HG03139 (cell line): Measurements from ENCODE around the gene KDM4D.
"Not testable (repeated sequence)": the region's sequence is repeated elsewhere in the genome, so short reads cannot be mapped to it uniquely, and the experiment has no call there.

Experiments
- ATAC-seq: cut with Tn5 transposase; IDR thresholded peaks from one replicate; pipeline ENCODE4 v1.9.1; 2021; ENCODE audit not compliant: unreplicated experiment

KDM4D gene

DNA sequence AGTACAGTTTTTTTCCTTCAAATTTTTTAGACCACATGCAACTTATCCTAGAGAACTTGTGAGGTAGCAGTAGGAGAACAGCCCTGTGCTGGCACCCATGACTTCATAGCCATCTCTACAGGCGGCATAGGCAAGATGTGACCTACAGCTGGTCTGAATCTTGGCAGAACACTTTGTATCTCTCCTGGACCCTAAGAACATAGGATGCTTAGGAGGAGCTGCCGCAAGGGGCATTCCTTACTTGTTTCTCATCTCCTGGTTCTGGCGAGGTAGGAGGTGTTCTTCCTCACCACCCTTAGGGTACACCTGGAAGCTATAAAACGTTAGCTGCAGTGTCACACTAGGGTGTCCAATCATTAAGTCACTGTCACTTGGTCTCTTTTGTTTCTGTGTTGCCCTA, 16.5 kb upstream of the KDM4D start:
- ATAC-seq = no peak

DNA sequence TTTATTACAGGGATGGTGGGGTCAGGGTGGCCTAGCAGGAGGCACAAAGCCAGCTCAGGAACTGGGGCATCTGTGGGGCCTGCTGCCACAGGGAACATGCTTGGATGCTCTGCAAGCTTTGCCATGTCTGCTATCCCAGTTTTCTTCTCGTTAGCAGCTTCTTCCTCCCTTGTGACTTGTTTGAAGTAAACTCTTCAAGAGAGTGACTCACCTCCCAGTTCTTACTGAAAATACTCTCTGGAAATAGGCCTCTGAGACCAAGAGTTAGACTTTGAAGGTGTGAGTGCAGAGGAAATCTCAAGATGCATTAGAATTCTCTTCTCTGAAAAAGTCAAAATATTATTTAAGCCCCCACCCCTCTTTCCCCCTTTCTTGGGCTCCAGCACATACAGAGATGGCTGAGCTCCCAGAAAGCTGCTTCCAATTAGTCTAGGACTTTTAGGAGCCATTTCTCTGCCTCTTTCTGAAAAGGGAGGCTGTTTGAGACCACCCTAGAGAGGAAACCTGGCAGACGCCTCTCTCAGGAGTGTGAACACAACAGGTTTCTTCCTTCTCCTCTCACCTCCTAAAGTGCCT, 15.3 kb upstream of the KDM4D start:
- no peak for ATAC-seq

DNA sequence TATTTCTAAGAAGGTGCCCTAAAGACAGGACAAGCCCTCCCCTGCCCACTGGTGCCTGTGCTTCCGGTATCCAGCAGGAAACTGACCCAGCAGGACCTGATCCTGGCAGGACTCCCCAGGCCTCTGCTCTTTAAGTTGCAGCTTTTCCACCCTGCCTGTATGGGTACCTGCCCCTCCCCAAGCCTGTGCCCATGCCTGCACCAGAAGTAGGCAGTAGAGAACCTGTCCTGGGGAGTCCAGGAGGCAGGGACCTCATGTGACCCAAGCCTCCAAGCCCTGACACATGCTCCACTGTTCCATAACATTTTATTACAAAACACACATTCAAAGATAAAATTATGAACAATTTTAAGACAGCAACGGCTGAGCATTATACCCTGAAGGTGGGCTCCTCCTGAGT, 14.3 kb upstream of the KDM4D start:
- no peak for ATAC-seq

DNA sequence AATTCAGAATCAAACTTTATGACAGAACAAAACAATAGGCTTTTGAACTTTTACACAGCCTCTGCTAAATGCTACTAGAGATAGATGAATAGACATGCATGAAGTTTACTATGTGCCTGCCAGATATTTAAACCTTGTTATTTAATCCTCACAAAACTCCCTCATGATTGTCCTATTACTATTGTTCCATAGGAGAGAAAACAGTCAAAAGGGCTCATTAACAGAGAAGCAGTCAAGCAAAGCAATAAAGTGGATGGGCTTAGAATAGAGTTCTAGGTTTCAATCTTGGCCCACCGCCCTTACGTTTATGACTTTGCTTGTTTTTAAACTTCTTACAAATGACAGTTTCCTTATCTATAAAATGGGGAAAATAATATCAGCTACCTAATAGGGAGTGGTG, 13.0 kb upstream of the KDM4D start:
- no peak for ATAC-seq

DNA sequence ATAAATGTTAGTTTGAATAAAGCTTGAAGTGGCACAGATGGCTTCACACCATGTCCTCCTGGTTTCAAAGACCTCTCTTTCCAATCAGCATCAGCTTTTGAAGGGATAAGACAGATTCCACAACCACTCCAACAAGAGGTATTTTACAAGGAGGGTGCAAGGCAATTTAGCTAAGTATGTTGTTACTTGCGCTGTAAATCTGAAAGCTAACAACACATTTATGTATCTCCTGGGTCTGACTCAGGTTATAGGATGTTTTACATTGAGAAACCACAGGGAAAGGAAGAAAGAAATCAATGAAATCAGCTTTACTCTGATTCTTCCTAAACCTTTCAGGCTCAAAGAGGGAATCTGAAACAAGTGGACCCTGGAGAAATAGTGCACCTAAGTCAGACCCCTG, 12.3 kb upstream of the KDM4D start:
- no peak for ATAC-seq

DNA sequence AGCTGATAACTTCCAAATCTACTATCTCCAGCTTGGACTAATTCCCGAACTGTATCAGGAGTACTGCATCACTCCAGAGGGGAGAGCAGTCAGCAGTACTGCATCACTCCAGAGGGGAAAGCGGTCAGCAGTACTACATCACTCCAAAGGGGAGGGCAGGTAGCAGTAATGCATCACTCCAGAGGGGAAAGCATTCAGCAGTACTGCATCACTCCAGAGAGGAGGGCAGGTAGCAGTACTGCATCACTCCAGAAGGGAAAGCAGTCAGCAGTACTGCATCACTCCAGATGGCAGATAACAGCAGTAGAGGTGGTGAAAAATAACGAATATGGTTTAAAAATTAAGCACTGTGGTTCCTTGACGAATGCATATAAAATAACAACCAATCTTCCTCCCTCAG, 8.6 kb upstream of the KDM4D start:
- no peak for ATAC-seq

DNA sequence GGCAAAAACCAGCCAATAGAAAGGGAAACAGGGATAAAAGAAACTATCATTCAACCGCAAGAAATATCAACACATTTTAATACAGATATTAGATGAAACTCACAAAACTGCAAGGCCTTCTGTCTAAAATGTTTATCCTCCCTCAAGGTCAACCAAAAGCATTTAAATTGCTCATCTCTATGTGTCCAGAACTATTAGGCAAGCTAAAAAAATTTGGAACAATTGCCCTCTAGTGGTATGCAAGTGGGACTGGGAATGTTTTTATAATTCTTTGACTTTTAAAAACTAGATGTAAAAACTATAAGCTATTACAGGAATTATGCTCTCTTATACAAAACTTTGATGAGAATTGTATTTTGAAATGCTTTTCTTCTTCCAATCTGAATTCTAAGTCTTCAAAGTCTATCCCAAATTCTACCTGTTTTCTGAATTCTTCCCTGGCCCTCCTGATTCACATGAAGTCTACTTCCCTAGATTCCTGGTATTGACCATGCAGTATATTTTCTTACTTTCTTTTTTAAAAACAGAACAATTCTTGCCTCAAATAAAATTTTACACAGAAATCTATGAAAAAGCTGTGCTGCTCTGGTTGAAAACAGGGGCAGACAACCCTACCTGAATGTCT, 5.1 kb upstream of the KDM4D start:
- ATAC-seq = no peak

DNA sequence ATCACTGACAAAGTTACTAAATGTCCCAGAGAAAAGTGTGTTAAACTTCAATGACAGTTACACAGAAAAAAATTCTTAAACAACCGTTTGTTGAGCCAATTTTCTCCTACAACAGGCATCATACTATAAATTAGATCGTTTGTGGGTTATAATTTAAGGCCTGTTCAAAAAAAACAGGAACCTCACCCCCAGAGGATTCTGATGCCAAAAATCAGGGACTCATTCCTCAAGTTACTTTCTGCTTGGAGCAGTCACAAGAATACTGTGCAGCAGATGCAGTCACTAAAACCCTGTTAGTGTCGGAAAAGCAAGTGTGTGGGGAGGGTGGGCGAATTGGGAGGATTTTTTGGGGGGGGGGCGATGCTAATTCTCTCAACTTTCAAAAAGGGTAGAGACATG, 810 bp upstream of the KDM4D start:
- ATAC-seq = no peak

DNA sequence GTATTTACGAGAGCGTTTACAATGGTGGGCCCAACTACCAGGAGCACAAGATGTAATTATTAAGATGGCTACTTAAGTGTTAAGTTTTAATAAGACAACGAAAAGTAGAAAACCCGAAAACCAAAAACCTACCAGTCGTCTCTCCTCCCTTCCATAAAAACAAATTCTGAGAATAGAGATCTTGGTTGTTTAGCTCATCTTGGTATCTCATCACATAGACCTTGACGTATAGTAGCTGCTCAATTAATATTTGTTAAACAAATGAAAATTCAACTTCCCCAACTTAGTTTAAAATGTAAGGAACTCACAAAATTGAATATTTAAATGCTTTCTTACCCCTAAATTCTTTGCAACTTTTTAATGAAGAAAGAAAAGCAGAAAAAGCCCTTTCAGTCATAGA, 669 bp downstream of the KDM4D start:
- ATAC-seq = no peak

DNA sequence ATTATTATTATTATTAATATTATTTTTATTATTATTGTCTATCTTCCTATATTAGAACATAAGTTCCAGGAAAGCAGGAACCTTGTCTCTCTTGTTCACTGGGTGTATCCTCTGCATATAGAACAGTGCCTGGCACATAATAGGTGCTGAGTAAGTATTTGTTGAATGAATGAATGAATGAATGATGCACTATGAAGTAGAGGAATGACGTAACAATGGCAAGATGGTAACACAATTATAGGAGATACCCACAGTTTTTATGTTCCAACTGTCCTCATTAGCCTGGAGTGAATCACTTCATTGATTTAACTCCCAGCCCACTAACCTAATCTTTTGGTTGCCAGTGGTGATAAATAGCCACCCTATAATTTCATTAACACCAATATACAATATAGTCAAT, 2.1 kb downstream of the KDM4D start:
- no peak for ATAC-seq

DNA sequence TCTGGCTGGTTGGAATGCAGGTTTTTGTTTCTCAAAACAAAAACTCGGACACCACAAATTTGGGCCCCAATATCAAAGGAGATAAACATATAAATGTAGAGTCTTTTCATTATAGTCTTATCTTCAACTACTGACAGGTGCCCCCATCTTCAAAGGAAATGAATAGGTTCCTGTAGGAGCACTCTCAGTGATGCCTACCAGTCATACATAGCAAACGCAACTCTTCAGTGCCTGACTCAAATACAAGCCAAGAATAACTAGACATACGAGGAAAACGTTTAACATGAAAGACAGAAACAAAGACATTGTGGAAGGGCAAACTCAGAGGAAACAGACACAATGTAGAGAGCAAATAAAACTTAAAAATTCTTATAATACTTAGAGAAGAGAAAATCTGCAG, 13.9 kb downstream of the KDM4D start:
- no peak for ATAC-seq

DNA sequence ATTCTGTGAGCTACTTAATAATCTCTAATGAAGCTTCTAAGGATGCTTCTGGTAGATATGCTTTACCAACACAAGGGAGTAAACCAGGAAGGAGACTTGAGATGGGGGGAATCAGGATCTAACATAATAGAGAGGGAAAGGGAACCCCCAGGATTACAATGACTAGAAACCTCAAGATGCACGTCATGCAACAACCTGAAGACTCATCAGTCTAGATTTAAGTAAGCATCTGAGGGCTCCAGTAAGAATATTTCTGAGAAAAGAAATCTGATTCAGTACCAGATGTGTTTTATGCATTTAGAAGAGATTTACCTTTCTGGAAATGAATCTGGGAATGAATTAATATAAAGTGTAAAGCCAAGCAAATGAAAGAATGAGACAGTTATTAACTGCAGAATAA, 15.2 kb downstream of the KDM4D start:
- no peak for ATAC-seq

DNA sequence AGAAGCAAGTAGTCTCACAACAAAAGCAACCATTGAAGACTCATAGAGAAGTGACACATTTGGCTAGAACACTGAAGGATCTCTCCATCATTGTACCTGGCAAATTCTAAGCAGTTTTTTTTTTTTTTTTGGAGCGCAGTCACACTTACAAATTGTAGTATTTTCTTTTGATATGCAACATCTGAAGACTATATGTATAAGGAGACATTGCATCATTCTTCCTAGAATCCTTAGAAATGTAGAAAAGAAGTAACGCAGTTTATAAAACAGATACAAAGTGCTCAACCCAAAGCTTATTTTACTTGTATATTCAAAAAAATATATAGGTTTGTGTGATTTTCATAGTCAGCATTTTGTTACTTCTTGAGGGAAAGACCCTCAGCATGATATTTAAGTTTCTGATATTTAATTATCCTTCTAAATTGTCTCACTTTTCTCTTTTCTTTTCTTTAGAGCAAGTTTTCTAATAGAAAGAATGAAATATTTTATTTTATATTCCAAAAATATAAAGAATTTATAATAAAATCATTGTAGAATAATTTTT, 20.0 kb downstream of the KDM4D start:
- no peak for ATAC-seq

DNA sequence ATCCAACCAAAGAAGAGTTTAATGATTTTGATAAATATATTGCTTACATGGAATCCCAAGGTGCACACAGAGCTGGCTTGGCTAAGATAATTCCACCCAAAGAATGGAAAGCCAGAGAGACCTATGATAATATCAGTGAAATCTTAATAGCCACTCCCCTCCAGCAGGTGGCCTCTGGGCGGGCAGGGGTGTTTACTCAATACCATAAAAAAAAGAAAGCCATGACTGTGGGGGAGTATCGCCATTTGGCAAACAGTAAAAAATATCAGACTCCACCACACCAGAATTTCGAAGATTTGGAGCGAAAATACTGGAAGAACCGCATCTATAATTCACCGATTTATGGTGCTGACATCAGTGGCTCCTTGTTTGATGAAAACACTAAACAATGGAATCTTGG, 23.9 kb downstream of the KDM4D start:
- ATAC-seq = no peak

DNA sequence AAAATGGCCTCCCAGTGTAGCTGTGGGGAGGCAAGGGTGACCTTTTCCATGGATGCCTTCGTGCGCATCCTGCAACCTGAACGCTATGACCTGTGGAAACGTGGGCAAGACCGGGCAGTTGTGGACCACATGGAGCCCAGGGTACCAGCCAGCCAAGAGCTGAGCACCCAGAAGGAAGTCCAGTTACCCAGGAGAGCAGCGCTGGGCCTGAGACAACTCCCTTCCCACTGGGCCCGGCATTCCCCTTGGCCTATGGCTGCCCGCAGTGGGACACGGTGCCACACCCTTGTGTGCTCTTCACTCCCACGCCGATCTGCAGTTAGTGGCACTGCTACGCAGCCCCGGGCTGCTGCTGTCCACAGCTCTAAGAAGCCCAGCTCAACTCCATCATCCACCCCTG, 24.8 kb downstream of the KDM4D start:
- ATAC-seq = no peak

DNA sequence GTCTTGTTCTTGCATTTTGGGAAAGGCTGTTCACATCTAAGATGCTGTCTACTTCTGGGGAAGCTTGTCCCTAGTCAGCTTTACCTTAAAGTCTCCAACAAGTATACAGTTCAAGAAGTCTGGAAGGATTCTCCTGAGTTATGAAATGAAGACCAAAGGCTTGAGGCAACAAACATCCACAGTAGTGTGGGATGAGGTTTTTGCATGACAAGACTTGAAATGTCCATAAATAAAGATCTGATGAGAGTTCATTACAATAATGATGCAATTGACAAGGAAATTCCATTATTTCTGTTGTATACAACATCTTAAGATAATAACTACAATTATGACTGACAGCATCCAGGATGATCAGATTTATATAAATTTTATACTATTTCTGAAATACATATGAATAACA, 30.2 kb downstream of the KDM4D start:
- no peak for ATAC-seq

DNA sequence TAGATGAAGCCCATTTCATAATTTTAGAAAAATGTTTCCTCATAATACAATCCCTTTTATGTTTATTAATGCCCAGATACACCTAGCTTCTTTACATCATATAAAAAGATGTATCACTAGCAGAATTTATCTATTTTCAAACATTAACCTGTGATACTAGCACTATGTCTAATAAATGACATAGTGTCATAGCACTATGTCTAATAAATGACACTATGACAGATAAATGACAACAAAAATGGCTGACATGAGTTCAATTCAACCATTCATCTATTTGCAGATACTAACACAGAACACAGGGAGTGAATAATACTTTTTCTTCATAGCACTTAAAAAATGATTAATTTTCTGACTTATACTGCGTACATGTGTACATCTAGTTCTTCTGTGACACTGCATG, 32.1 kb downstream of the KDM4D start:
- ATAC-seq = no peak

DNA sequence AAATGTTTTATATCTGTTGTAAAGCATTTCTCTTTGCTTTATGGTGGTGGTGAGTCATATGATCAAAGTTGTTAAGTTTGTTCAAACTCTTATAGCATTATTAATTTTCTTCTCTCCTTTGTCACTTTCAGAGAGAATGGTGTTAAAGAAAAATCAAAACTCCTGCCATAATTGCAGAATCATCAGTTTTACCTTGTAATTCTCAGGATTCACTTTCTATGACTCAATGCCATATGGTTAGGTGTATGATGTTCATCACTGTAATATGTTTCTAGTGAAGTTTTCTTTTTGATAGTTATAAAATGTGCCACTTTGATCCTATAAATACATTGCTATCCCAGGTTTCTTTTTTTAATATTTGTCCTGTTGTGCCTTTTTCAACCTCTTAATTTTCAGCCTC, 37.9 kb downstream of the KDM4D start:
- no peak for ATAC-seq

DNA sequence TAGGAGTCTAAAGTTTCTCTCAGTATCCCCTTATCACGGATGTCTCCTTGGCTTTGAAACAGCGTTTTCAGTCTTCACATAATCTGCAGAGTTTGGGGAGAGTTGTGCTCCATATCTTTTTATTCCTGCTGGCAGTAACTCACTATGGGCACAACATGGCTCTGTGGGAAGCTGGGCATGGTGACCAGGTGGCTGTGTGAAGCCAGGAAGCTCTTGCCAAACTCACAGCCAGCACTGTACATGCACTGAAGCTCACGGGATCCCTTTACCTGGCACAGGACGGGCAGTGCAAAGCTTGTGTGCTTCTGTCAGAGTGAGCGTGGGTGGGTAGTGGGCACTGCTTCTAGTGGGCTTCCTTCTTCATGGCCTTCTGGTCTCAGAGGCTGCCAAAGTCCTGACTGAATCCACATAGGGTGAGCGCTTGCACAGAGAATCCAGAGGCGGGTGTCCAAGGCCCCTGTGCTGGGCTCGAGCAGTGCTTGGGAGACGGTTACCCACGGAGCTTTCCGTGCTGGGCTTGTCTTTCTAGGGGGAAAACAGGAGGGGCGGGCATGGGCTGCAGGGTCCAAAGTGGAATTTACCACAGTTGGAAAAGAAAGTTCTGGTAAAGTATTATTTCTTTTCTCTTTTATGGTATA, 40.8 kb downstream of the KDM4D start:
- no peak for ATAC-seq

DNA sequence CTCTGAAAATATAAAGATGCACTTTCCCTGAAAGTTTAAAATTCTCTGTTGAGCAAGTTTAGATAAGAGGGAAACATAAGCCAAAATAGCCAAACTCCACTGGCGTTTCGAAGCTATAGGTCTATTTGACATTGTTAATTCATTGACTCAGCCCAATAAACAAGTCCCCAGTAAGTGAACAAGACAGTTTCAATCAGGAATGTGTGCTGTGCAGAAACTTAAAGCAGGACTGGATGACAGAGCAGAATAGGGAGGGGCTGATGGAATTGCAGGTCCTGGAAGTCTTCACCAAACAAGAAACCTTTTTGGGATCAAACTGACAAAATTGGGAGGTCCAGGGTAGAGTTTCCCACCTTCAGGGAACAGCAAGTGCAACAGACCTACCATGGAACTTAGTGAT, 42.6 kb downstream of the KDM4D start:
- ATAC-seq = no peak

DNA sequence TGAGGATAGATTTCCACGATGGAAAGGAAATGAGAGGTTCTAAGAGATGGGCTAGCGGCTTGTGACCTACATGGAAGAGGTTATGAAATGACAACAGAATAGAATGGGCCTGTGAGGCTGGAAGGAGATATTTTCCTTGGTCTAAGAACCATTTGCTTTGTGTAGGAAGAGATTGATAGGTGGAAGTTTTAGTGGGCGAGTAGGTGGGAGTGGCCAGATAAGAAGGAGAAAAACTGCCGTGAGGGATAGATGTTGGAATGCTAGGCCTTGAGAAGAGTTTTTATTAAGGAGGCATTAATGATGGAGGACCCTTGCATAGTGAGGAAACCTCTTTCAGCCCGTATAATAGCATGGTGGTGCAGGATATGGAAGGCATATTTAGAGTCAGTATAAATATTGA, 48.0 kb downstream of the KDM4D start:
- ATAC-seq = not testable (repeated sequence)

DNA sequence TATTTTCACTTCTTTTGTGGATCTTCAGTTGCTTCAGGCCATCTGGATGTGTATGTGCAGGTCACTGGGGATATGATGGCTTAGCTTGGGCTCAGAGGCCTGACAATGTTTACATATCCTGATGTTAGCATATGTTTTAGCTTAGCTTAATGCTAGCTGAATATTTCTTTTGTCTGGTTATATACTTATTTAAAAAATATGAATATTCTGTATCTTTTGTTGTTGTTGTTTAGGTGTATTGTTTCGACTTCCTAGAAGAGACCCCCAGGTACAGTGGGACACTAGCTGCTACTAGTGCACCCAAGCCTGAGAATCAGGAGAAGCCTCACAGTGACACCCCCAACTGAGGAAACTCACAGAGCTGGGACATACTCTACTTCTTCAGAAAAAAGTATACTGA, 51.4 kb downstream of the KDM4D start, which contains the start of gene KDM4E:
KDM4E (plus strand) TSS at position 301 of the 400 bp plus-strand sequence. CDS start 300 bp downstream, outside the sequence.
- ATAC-seq = no peak
